Erythroblast (primary cell): Measurements from ENCODE around the gene POU4F1.
A peak's percentile ranks its signal among the peaks of the same experiment; 100 is the strongest.

Source experiments
- DNase-seq, 2 experiments: peaks; one replicate each; lab custom pipeline; 2025; lab: John Stamatoyannopoulos, UW
- GATA1 ChIP-seq: IDR thresholded peaks from 2 replicates; pipeline ENCODE4 v1.6.1; 2011; ENCODE audit warnings: low read depth, mild to moderate bottlenecking, control low read depth, low read length, moderate library complexity
- POLR2A ChIP-seq: IDR thresholded peaks from 2 replicates; pipeline ENCODE4 v1.6.1; 2011; ENCODE audit warnings: mild to moderate bottlenecking, low read length

POU4F1 gene

DNA sequence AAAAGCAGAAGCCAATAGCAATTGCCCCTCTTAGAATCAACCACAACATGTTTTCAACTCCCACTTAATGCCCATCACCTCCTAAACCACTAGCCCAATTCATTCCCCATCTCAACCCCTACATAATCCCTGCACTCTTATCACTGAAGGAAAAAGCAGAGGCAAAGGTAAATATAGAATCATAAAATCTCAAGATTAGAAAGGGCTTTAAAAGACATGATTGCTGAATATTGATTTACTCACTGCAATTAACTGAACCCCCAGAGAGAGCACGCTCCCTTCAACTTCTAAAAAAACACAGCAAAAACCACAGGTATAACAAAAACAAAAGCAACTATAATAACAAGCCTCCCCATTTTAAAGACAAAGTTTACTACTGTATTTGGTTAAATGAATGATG is 15.1 kb upstream of the POU4F1 start:
- no peak for TF ChIP-seq POLR2A
- no peak for TF ChIP-seq GATA1
- no peak for DNase-seq

DNA sequence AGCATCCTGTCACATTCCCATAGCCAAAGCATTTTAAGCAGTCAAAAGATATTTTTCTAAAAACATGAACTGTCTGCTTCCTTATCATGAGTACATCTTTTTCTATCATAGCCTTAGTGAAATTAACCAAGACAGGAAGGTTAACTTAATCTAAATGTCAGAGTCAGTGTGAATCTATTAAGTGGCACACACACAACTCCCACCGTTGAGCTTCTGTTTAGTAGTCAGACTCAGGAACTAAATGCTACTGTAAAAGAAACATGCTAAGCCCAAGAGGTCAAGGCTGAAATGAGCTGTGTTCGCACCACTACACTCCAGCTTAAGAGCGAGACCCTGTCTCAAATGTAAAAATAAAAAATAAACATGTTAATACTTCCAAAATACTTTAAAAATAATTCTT is 7.7 kb upstream of the POU4F1 start:
- TF ChIP-seq POLR2A (no peak), GATA1 (no peak)
- DNase-seq, result no peak

GRCh38 chr13:78610381-78610883 is 7.1 kb upstream of the POU4F1 start:
- DNase-seq, result peak in 1 of 2 experiments; percentile 9
- TF ChIP-seq POLR2A, result no peak
- TF ChIP-seq GATA1, result no peak

- TF ChIP-seq POLR2A, result no peak
- no peak for TF ChIP-seq GATA1
These were observed 6.3 kb upstream of the POU4F1 start for GRCh38 chr13:78609464-78610205.

GRCh38 chr13:78608688-78609463 is 5.5 kb upstream of the POU4F1 start:
- DNase-seq, result peak; percentile 11 to 28
- TF ChIP-seq GATA1, result no peak
- TF ChIP-seq POLR2A, result no peak

More at GRCh38 chr13:78609464-78610205, 6.3 kb upstream of the POU4F1 start:
- DNase-seq, result peak; percentile 17 to 33

- peak; percentile 12 to 28 for DNase-seq
- TF ChIP-seq POLR2A (no peak), GATA1 (no peak)
These were observed 4.9 kb upstream of the POU4F1 start for GRCh38 chr13:78608252-78608687.

DNA sequence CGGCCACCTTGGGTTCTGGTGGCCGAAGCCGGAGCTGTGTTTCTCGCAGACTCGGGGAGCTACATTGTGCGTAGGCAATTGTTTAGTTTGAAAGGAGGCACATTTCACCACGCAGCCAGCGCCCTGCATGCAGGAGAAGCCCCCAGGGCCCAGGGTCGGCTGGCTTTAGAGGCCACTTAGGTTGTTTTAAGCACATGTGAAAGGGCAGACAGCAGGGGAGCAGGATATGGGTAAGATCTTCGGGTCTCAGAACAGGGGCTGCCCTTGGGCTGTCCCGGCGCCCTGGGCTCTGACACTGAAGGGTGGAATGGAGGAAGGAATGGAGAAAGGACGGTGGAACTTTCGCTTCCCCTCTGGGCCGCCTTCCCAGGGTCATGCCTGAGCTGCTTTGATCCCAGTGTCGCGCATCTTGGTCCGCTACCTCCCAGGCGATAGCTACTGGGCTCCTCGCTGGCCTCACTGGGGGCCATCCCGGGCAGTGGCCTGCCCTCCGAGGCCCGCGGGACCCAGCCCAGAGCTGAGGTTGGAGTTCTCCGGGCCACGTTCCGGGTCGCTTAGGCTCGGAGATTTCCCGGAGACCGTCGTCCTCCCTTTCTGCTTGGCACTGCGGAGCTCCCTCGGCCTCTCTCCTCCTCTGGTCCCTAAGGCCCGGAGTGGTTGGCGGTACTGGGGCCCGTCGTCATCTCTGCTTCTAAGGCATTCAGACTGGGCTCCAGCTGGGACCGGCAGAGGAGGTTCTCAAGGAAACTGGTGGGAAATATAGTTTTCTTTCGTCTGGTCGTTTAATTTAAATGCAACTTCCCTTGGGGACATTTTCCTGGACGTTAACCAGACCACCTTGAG is 4.3 kb upstream of the POU4F1 start:
- no peak for TF ChIP-seq GATA1
- no peak for TF ChIP-seq POLR2A
- DNase-seq, result peak in 1 of 2 experiments; percentile 15

- DNase-seq, result peak in 1 of 2 experiments; percentile 15
- TF ChIP-seq GATA1 (no peak), POLR2A (no peak)
These were observed 3.4 kb upstream of the POU4F1 start for GRCh38 chr13:78606471-78607408.

GRCh38 chr13:78604782-78605611 is 1.6 kb upstream of the POU4F1 start:
- TF ChIP-seq POLR2A (no peak), GATA1 (no peak)
- peak; percentile 16 to 17 for DNase-seq

DNA sequence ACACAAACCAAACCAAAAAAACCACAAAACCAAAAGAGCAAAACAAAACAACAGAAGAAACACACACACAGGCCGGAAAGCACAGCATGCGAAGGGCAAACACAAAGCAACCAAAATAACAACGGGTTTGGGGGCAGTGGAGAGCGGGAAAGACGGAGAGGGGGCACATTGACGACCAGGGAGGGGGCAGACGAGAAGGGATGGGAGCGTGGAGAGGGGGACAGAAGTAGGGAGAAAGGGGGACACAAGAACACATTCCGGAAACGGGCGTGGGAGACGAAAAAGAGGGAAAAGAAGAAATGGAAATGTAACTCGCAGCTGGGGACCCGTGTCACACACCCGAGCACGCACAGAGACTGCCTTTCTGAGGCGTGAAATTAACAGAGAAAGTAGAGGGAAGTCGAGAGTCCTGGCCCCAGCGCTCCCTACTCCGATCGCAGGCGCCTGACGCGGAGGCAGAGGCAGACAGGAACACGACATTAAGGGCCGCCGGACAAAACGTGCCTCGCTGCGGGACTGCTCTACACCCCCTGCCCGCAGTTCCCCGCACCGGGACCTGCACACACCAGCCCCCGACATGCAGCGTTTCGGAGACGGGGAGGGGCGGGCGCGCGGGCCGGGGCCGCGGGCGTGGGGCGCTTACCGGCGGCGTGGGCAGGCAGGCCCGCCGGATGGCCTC is 652 bp downstream of the POU4F1 start:
- TF ChIP-seq GATA1, result no peak
- TF ChIP-seq POLR2A, result no peak
- peak; percentile 54 to 57 for DNase-seq

- DNase-seq, result peak in 1 of 2 experiments; percentile 45
- TF ChIP-seq POLR2A, result no peak
- TF ChIP-seq GATA1, result no peak
These were observed 1.3 kb downstream of the POU4F1 start for GRCh38 chr13:78601874-78602560.
